ENCODE results near the gene FOXO1. TPM values are rescaled to one million over a fixed set of nuclear protein-coding genes. Genes with fewer than 3 reads are reported as not detected.

FOXO1 gene
- total and polyA plus RNA-seq, 9 of the 15 experiments (the other 6 are each of a cell fraction or from before 2014, with no cell fraction given) = 0.04 to 0.73 (median 0.20) TPM

- Histone ChIP-seq H4K20me1 (replicated peaks; ENCODE audit: control insufficient read depth, insufficient read depth, low read length) (no peaks in the 10 kb centered on the region), H3K4me1 (replicated peaks in 1 of 2; ENCODE audit: control insufficient read depth in 2 of 2, insufficient read depth in 2 of 2, low read length in 2 of 2) (no peaks in the 10 kb centered on the region; a peak in 1 of 5 replicates), H3K9ac (ENCODE audit: insufficient read depth in 1 of 2, low read depth in 2 of 2, low read length in 2 of 2) (no peak overlapping the region), H2AFZ (ENCODE audit: low read depth, low read length) (no peak overlapping the region), H3K4me3 (no peak overlapping the region), H3K27me3 (ENCODE audit: control insufficient read depth in 2 of 2, insufficient read depth in 2 of 2, low read length in 2 of 2) (peaks cover 0 to 8% of the 10 kb centered on the region in 2 experiments; a peak in 1 of 5 replicates), H3K79me2 (ENCODE audit: control insufficient read depth, insufficient read depth, low read length) (no peaks in the 10 kb centered on the region), H3K9me3 (replicated peaks; ENCODE audit: control insufficient read depth, insufficient read depth, low read depth, low read length) (no peaks in the 10 kb centered on the region), H3K9me1 (ENCODE audit: control insufficient read depth, insufficient read depth, low read length) (no peaks in the 10 kb centered on the region), H3K4me2 (ENCODE audit: insufficient read depth, low read length) (no peak overlapping the region), H3K27ac (ENCODE audit: extremely low read depth, low read depth, low read length) (no peak overlapping the region), H3K36me3 (ENCODE audit: control insufficient read depth, insufficient read depth, low read length) (no peaks in the 10 kb centered on the region)
- 0% methylated on average over 4 of the region's 4 CpGs for WGBS (ENCODE audit: insufficient coverage, low coverage, missing lambda C conversion rate)
- in situ Hi-C loops (cut with MboI) = loop anchor here (25.0 kb wide), 2 partner anchors 632 to 1707 kb away; partner anchors contain the start of gene STOML3
- POLR2A ChIA-PET = interaction anchor here (0.8 kb wide), 1 partner anchor 59 kb away, joined by 3 read pairs; no protein-coding TSS in a partner anchor
- CTCF ChIA-PET (ENCODE audit: low intra/inter-chr PET ratio) = interaction anchor here (0.7 kb wide), 1 partner anchor 35 kb away, joined by 3 read pairs; no protein-coding TSS in a partner anchor
- FAIRE-seq = no peak
- intact Hi-C loops (cut with micrococcal nuclease) = no loop called here
- no peak for ATAC-seq
- no peak for DNase-seq (ENCODE audit: extremely low read depth in 1 of 4, low spot score in 3 of 4)
- no peak for TF ChIP-seq CTCF (IDR thresholded peaks at IDR 0.05 in 2 of 3, conservative IDR thresholded peaks at IDR 0.05 in 1 of 3; ENCODE audit: insufficient read depth in 2 of 3, low read depth in 1 of 3, low read length in 3 of 3)
- TF ChIP-seq ZZZ3 (IDR thresholded peaks at IDR 0.05) = no peak
- no peak for TF ChIP-seq XRCC5 (IDR thresholded peaks at IDR 0.05; ENCODE audit: low read depth, low read length)
- no peak for TF ChIP-seq ZNF668 (CRISPR knock-in tag; IDR thresholded peaks at IDR 0.05)
- no peak for TF ChIP-seq PURB (CRISPR knock-in tag; IDR thresholded peaks at IDR 0.05; ENCODE audit: low read depth)
- no peak for TF ChIP-seq RHOXF2B (CRISPR knock-in tag; conservative IDR thresholded peaks at IDR 0.05)
- no TSS peak for BruUV-seq (replicated peaks)
These were observed 28.0 kb upstream of the FOXO1 start for GRCh38 chr13:40694426-40694825.
